NCI-H2227 treated with DMSO at 0.1 percent for 48 hours (cell line): ENCODE measurements around the gene TEX29.

Experiments used
- DNase-seq: peaks from one replicate; lab custom pipeline; 2025; lab: John Stamatoyannopoulos, UW

The TEX29 gene

GRCh38 chr13:111322001-111322915 is 1.8 kb downstream of the TEX29 start:
- no peak for DNase-seq

GRCh38 chr13:111322916-111323331 is 2.5 kb downstream of the TEX29 start:
- no peak for DNase-seq

GRCh38 chr13:111323549-111323948 is 3.1 kb downstream of the TEX29 start:
- no peak for DNase-seq

GRCh38 chr13:111323950-111324651 is 3.7 kb downstream of the TEX29 start:
- no peak for DNase-seq

- no peak for DNase-seq
These were observed 4.3 kb downstream of the TEX29 start for GRCh38 chr13:111324736-111325135.

GRCh38 chr13:111325146-111325890 is 4.9 kb downstream of the TEX29 start:
- no peak for DNase-seq

GRCh38 chr13:111325941-111326620 is 5.6 kb downstream of the TEX29 start:
- no peak for DNase-seq

- no peak for DNase-seq
These were observed 6.2 kb downstream of the TEX29 start for GRCh38 chr13:111326621-111326965.

GRCh38 chr13:111326981-111327642 is 6.7 kb downstream of the TEX29 start:
- DNase-seq = no peak

- DNase-seq = peak; percentile 5
These were observed 7.5 kb downstream of the TEX29 start for GRCh38 chr13:111327730-111328573.

- DNase-seq = no peak
These were observed 8.3 kb downstream of the TEX29 start for GRCh38 chr13:111328574-111329410.

- no peak for DNase-seq
These were observed 9.2 kb downstream of the TEX29 start for GRCh38 chr13:111329641-111330040.

GRCh38 chr13:111330066-111330610 is 9.7 kb downstream of the TEX29 start:
- DNase-seq = no peak

GRCh38 chr13:111335298-111335697 is 14.9 kb downstream of the TEX29 start:
- no peak for DNase-seq

- no peak for DNase-seq
These were observed 16.2 kb downstream of the TEX29 start for GRCh38 chr13:111336666-111337065.

GRCh38 chr13:111337206-111337605 is 16.8 kb downstream of the TEX29 start:
- no peak for DNase-seq

- DNase-seq = no peak
These were observed 17.3 kb downstream of the TEX29 start for GRCh38 chr13:111337741-111338140.

GRCh38 chr13:111338841-111339240 is 18.4 kb downstream of the TEX29 start:
- DNase-seq = no peak
